Loucy (cell line): Measurements from ENCODE around the gene ARHGAP10.

ENCODE experiments used
- H2AFZ ChIP-seq: fragments of 200-600 bp; sonication (generic); 2 replicates; pipeline ENCODE4 v1.6.0; 2016; ENCODE audit warnings: antibody characterized with exemption, mild to moderate bottlenecking, low read length, moderate library complexity
- H3F3A ChIP-seq: fragments of 200-600 bp; 2 replicates; pipeline ENCODE4 v1.6.0; 2016; ENCODE audit warnings: antibody characterized with exemption, low read depth, mild to moderate bottlenecking
- H3K27me3 ChIP-seq: fragments of 200-600 bp; sonication (generic); 2 replicates; pipeline ENCODE4 v1.6.1; 2014; ENCODE audit warnings: low read length, mild to moderate bottlenecking; ENCODE audit not compliant: insufficient read depth, poor library complexity, severe bottlenecking
- H3K36me3 ChIP-seq: fragments of 200-600 bp; sonication (generic); 2 replicates; pipeline ENCODE4 v1.6.1; 2016; ENCODE audit warnings: low read length; ENCODE audit not compliant: insufficient read depth
- H3K4me1 ChIP-seq: fragments of 200-600 bp; sonication (generic); 2 replicates; pipeline ENCODE4 v1.5.1; 2014; ENCODE audit warnings: low read length, mild to moderate bottlenecking; ENCODE audit not compliant: insufficient read depth, poor library complexity, severe bottlenecking
- H3K4me2 ChIP-seq: fragments of 200-600 bp; sonication (generic); 2 replicates; pipeline ENCODE4 v1.6.0; 2014; ENCODE audit warnings: antibody characterized with exemption, low read length, low read depth, mild to moderate bottlenecking; ENCODE audit not compliant: poor library complexity, severe bottlenecking
- H3K4me3 ChIP-seq: fragments of 200-600 bp; sonication (generic); 2 replicates; pipeline ENCODE4 v1.5.1; 2014; ENCODE audit warnings: low read length, mild to moderate bottlenecking, mixed read lengths; ENCODE audit not compliant: poor library complexity, severe bottlenecking
- H3K79me2 ChIP-seq: fragments of 200-600 bp; sonication (generic); 2 replicates; pipeline ENCODE4 v1.6.1; 2014; ENCODE audit warnings: low read length; ENCODE audit not compliant: insufficient read depth
- H3K9ac ChIP-seq: fragments of 200-600 bp; sonication (generic); 2 replicates; pipeline ENCODE4 v1.6.0; 2014; ENCODE audit warnings: mild to moderate bottlenecking, low read depth, low read length, moderate library complexity; ENCODE audit not compliant: poor library complexity, severe bottlenecking
- H3K9me2 ChIP-seq: fragments of 200-600 bp; sonication (generic); replicated peaks from 2 replicates; pipeline ENCODE4 v1.6.1; 2016; ENCODE audit warnings: low read depth, low read length, mixed read lengths
- H3K9me3 ChIP-seq: fragments of 200-600 bp; sonication (generic); 2 replicates; pipeline ENCODE4 v1.6.1; 2014; ENCODE audit warnings: mild to moderate bottlenecking, antibody characterized with exemption, low read length, low read depth; ENCODE audit not compliant: insufficient read depth
- H4K20me1 ChIP-seq: fragments of 200-600 bp; sonication (generic); 2 replicates; pipeline ENCODE4 v1.6.0; 2014; ENCODE audit warnings: antibody characterized with exemption, low read length, mild to moderate bottlenecking; ENCODE audit not compliant: insufficient read depth, poor library complexity, severe bottlenecking
- EZH2phosphoT487 ChIP-seq: fragments of 200-600 bp; IDR thresholded peaks from 2 replicates; pipeline ENCODE4 v1.6.1; 2018; ENCODE audit warnings: antibody characterized with exemption, mild to moderate bottlenecking, moderate library complexity, borderline replicate concordance
- TF ChIP-seq, protein P1 (sequence below): fragments of 200-600 bp; sonication (generic); conservative IDR thresholded peaks from 2 replicates; pipeline ENCODE4 v1.5.1; 2014; ENCODE audit warnings: mild to moderate bottlenecking, antibody characterized with exemption, low read length

ARHGAP10 gene

DNA sequence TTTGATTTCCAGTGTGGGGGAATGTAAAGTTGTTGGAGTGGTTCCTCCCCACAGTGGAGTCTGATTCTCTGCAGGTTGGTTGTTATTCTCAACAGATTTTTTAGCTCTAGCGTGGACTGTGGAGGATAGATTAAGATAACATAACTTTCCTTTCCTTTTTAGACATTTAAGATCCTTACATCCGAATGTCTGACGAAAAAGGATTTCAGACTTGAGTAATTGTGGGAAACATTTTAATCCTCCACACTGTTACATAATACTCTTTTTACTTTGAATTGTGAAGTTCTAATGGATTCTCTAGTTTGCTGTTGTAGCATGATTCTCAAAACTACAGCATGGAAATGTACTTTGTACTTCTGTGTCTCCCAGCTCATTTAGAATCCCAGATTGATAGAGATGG is 107.8 kb downstream of the ARHGAP10 start:
- Histone ChIP-seq H3K4me3 (no peak overlapping the region), H3K9ac (no peak overlapping the region), H3K27me3 (no peaks in the 10 kb centered on the region), H3K36me3 (no peaks in the 10 kb centered on the region), H3K4me2 (no peak overlapping the region), H4K20me1 (no peaks in the 10 kb centered on the region), H3K79me2 (no peaks in the 10 kb centered on the region), H3K4me1 (peaks cover 7% of the 10 kb centered on the region), H2AFZ (no peak overlapping the region), H3F3A (no peaks in the 10 kb centered on the region), H3K9me2 (no peaks in the 10 kb centered on the region), H3K9me3 (no peaks in the 10 kb centered on the region)
- no peak for TF ChIP-seq EZH2phosphoT487
- TF ChIP-seq, protein P1, sequence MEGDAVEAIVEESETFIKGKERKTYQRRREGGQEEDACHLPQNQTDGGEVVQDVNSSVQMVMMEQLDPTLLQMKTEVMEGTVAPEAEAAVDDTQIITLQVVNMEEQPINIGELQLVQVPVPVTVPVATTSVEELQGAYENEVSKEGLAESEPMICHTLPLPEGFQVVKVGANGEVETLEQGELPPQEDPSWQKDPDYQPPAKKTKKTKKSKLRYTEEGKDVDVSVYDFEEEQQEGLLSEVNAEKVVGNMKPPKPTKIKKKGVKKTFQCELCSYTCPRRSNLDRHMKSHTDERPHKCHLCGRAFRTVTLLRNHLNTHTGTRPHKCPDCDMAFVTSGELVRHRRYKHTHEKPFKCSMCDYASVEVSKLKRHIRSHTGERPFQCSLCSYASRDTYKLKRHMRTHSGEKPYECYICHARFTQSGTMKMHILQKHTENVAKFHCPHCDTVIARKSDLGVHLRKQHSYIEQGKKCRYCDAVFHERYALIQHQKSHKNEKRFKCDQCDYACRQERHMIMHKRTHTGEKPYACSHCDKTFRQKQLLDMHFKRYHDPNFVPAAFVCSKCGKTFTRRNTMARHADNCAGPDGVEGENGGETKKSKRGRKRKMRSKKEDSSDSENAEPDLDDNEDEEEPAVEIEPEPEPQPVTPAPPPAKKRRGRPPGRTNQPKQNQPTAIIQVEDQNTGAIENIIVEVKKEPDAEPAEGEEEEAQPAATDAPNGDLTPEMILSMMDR: no peak

DNA sequence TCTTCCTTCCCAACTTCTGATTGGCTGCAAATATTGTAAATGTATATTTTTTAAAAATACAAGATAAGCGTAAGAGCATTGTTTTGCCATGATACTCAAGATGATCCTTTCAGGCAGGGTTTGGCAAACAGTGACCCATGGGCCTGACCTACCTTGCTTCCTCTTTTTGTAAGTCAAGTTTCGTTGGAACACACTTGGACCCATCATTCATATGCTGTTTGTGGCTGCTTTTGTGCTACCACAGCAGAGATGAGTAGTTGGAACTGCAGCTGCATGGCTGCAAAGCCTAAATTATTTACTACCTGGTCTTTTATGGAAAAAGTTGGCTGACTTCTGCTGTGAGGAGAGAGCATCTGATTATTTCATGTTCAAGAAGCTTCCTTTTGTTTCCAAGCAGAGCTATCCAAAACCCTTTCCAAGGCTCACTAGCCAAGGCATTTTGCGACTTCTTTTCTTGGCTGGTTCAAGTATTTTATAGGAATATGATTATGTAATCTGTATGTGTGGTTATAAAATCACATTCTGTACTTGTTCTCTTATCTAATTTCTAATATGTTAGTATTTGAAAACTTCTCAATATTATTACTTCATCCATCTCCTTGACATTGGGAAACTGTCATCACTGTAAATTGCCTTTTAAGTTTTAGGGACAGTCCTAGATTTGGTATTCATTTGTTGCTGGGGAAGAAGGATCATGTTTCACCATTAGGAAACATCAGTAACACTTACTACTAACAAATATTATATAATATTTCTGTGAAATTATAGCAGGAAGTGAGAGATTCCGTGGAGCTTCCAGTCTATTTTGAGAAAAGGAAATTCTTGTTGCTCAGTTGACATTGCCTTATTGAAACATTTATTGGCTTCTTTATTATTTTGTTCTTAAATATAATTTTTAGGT is 109.2 kb downstream of the ARHGAP10 start:
- Histone ChIP-seq H3K9me2 (no peaks in the 10 kb centered on the region), H3F3A (no peaks in the 10 kb centered on the region), H3K36me3 (no peaks in the 10 kb centered on the region), H3K4me2 (no peak overlapping the region), H3K9ac (no peak overlapping the region), H3K27me3 (no peaks in the 10 kb centered on the region), H3K9me3 (no peaks in the 10 kb centered on the region), H2AFZ (no peak overlapping the region), H3K79me2 (no peaks in the 10 kb centered on the region), H3K4me3 (no peak overlapping the region), H4K20me1 (no peaks in the 10 kb centered on the region), H3K4me1 (peaks cover 7% of the 10 kb centered on the region)
- TF ChIP-seq, protein P1: no peak
- no peak for TF ChIP-seq EZH2phosphoT487

DNA sequence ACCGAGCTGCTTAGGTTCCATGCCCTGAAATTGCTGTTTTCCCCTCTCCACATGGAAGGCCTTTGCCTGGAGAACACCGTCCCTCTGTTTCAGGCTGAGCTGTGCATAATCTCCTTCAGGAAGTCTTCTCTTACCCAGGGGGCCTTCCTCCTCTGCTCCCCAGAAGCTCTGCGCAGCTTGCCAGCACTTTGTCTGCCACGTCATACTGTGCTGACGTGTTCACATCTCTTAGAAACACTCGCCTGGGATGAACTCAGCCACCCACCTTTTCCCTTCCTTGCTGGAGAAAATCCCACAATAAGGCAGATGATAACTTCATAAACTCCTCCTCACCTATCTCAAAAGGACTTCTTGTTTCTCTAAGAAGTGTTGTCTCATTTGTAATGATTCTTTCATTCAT is 110.7 kb downstream of the ARHGAP10 start:
- Histone ChIP-seq H3K9me2 (no peaks in the 10 kb centered on the region), H3K4me2 (no peak overlapping the region), H3K27me3 (no peaks in the 10 kb centered on the region), H3K4me3 (no peak overlapping the region), H3K9me3 (no peaks in the 10 kb centered on the region), H3F3A (no peaks in the 10 kb centered on the region), H3K9ac (no peak overlapping the region), H3K36me3 (peaks cover 6% of the 10 kb centered on the region; the same call in 1 of the 2 replicates), H3K4me1 (peaks cover 7% of the 10 kb centered on the region), H3K79me2 (no peaks in the 10 kb centered on the region), H2AFZ (no peak overlapping the region), H4K20me1 (no peaks in the 10 kb centered on the region)
- TF ChIP-seq, protein P1: no peak
- TF ChIP-seq EZH2phosphoT487: no peak
